HepG2 (cell line): Measurements from ENCODE around the gene MAP3K8. TPM values are rescaled to one million over a fixed set of nuclear protein-coding genes. Genes with fewer than 3 reads are reported as not detected.

ENCODE experiments used
- CEBPB ChIP-seq: IDR thresholded peaks from 2 replicates; pipeline ENCODE4 v1.6.1; 2011; ENCODE audit warnings: low read depth, low read length, improper control_type of control experiment, borderline replicate concordance
- FIP1L1 ChIP-seq: fragments of 200-400 bp; formaldehyde crosslinking; IDR thresholded peaks from 2 replicates; pipeline ENCODE4 v1.6.1; 2018; ENCODE audit warnings: low read depth, mild to moderate bottlenecking, low read length, moderate library complexity, borderline replicate concordance; ENCODE audit not compliant: insufficient read depth
- MXD1 ChIP-seq: sonication (generic); formaldehyde crosslinking; IDR thresholded peaks from 2 replicates; pipeline ENCODE4 v1.4.0; 2020; ENCODE audit warnings: mild to moderate bottlenecking, missing genetic modification reagents
- NPAS2 ChIP-seq: sonication (generic); formaldehyde crosslinking; IDR thresholded peaks from 2 replicates; pipeline ENCODE4 v1.8.0; 2022; ENCODE audit warnings: mild to moderate bottlenecking, missing genetic modification reagents, borderline replicate concordance
- PBX3 ChIP-seq: sonication (generic); formaldehyde crosslinking; IDR thresholded peaks from 2 replicates; pipeline ENCODE4 v1.8.1; 2023; ENCODE audit warnings: missing genetic modification reagents, inconsistent platforms, borderline replicate concordance
- RFX1 ChIP-seq: fragments of 450-650 bp; IDR thresholded peaks from 2 replicates; pipeline ENCODE4 v1.6.1; 2017
- SATB2 ChIP-seq: sonication (generic); formaldehyde crosslinking; IDR thresholded peaks from 2 replicates; pipeline ENCODE4 v1.5.0; 2020; ENCODE audit warnings: missing genetic modification reagents
- WIZ ChIP-seq: sonication (generic); formaldehyde crosslinking; IDR thresholded peaks from 2 replicates; pipeline ENCODE4 v1.5.1; 2020; ENCODE audit warnings: mild to moderate bottlenecking, missing genetic modification reagents
- ZBTB44 ChIP-seq: sonication (generic); formaldehyde crosslinking; IDR thresholded peaks from 2 replicates; pipeline ENCODE4 v1.4.0; 2020; ENCODE audit warnings: missing genetic modification reagents
- ZFP37 ChIP-seq: sonication (generic); formaldehyde crosslinking; IDR thresholded peaks from 2 replicates; pipeline ENCODE4 v1.4.0; 2020; ENCODE audit warnings: missing genetic modification reagents, borderline replicate concordance
- ZHX2 ChIP-seq, 2 experiments: sonication (generic) in 1 of 2; formaldehyde crosslinking in 1 of 2; IDR thresholded peaks; 2 replicates each; pipeline versions ENCODE4 v1.6.1 to v1.9.0; 2014 to 2022; ENCODE audit warnings: antibody characterized with exemption in 1 of 2, borderline replicate concordance in 1 of 2, inconsistent platforms in 1 of 2, low read depth in 1 of 2, missing genetic modification reagents in 1 of 2
- ZNF574 ChIP-seq: sonication (generic); formaldehyde crosslinking; IDR thresholded peaks from 2 replicates; pipeline ENCODE4 v1.4.0; 2020; ENCODE audit warnings: missing genetic modification reagents
- ZNF619 ChIP-seq: sonication (generic); formaldehyde crosslinking; IDR thresholded peaks from 2 replicates; pipeline ENCODE4 v1.4.0; 2020; ENCODE audit warnings: mild to moderate bottlenecking, missing genetic modification reagents
- polyA plus RNA-seq, 8 experiments: library from polyadenylated mRNA; depleted of rRNA in 3 of 8; stranded (reverse) in 7 of 8; unstranded in 1 of 8; fragments of >200 nt; fragmentation: Illumina TruSeq in 4 of 8; extraction: Trizol in 4 of 8; gene quantifications; 2 replicates each; pipeline versions ENCODE4 v1.2.1 to v1.2.3, GENCODE V29; 2011 to 2016; ENCODE audit warnings: low read depth in 4 of 8, missing spikeins in 1 of 8, mixed read lengths in 1 of 8; ENCODE audit not compliant: insufficient read depth in 1 of 8
- total RNA-seq, 5 experiments: library from RNA; depleted of rRNA; stranded (reverse); fragments of >200 nt; fragmentation: Illumina TruSeq; extraction: Trizol; gene quantifications; 2 replicates each; pipeline ENCODE4 v1.2.3, GENCODE V29; 2016; ENCODE audit warnings: low read depth in 1 of 5

Gene MAP3K8
- total and polyA plus RNA-seq, 2 of the 13 experiments (the other 11 are each of a cell fraction or from before 2014, with no cell fraction given) = 19.3 to 37.9 TPM

- TF ChIP-seq ZHX2 (IDR thresholded peaks at IDR 0.05; ENCODE audit: low read depth) (no peak), ZHX2 (CRISPR knock-in tag; IDR thresholded peaks at IDR 0.05; ENCODE audit: borderline replicate concordance) (peak; percentile 57; the same call in 1 of the 2 replicates), SATB2 (CRISPR knock-in tag) (no peak; the same call in 1 of the 2 replicates), RFX1 (no peak), ZNF574 (CRISPR knock-in tag) (peak; percentile 68), ZBTB44 (CRISPR knock-in tag) (no peak), ZNF619 (CRISPR knock-in tag) (no peak), MXD1 (CRISPR knock-in tag) (no peak; the same call in 1 of the 2 replicates), WIZ (CRISPR knock-in tag) (0 out of 2 replicates have a peak, but pooled peaks have one; percentile 17), FIP1L1 (0 out of 2 replicates have a peak, but pooled peaks have one; percentile 44), ZFP37 (CRISPR knock-in tag) (0 out of 2 replicates have a peak, but pooled peaks have one; percentile 53), PBX3 (CRISPR knock-in tag) (peak; percentile 47; the same call in 1 of the 2 replicates), NPAS2 (CRISPR knock-in tag) (no peak), CEBPB (peak; percentile 98)
Measured at GRCh38 chr10:30434273-30435072, 489 bp downstream of the MAP3K8 start (continued).
